Stimulated activated CD4-positive, alpha-beta T cell treated with anti-CD3 and anti-CD28 coated beads, Interleukin-15, amount 100 ng/mL, for 24 hours (primary cell): ENCODE measurements around the gene TOGARAM2.

ENCODE experiments used
- DNase-seq: peaks from one replicate; pipeline ENCODE4 v3.0.0-alpha.2; 2020

Gene TOGARAM2

GRCh38 chr2:29024882-29025430 lies 43.9 kb downstream of the TOGARAM2 start:
- no peak for DNase-seq

- DNase-seq = no peak
Observed at GRCh38 chr2:29025711-29026110, 44.6 kb downstream of the TOGARAM2 start.

GRCh38 chr2:29031046-29031445 lies 49.9 kb downstream of the TOGARAM2 start:
- no peak for DNase-seq

- no peak for DNase-seq
Observed at GRCh38 chr2:29032189-29032588, 51.1 kb downstream of the TOGARAM2 start.

DNA sequence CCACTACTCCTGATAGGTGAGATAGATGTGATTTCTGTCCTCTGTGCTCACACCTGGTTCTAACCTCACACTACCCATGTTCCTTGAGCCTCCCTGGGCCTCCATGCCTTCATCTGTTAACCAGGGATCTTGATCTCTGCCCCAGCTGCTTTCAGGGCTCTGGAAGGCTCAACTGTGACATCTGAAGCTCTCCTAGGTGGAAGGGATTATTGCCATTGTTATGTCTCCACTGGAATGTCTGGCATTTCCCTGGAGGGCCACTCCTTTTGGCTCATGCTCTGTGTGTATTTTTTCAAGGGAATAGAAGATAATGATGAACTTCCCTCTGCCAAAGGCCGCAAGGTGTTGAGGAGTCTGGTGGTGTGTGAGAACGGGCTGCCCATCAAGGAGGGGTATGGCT lies 52.1 kb downstream of the TOGARAM2 start:
- no peak for DNase-seq

DNA sequence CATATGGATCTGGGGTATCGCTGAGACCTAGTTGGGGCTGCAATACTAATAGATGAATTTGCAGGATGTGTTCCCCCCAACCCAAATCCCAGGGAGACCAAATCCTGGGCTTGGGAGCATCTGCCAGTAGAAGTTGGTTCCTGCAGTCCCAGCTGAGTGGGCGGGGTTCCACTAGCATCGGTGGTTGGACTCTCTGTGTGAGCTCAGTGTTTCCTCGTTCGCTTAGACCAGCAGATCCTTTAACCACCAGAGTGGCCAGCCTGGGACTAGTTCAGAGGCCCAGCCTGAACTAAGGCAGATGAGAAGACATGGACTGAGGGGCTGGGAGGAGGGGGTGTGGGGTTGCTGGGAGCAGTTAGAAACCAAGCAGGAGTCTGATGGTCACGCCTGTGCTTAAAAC lies 52.6 kb downstream of the TOGARAM2 start:
- no peak for DNase-seq

DNA sequence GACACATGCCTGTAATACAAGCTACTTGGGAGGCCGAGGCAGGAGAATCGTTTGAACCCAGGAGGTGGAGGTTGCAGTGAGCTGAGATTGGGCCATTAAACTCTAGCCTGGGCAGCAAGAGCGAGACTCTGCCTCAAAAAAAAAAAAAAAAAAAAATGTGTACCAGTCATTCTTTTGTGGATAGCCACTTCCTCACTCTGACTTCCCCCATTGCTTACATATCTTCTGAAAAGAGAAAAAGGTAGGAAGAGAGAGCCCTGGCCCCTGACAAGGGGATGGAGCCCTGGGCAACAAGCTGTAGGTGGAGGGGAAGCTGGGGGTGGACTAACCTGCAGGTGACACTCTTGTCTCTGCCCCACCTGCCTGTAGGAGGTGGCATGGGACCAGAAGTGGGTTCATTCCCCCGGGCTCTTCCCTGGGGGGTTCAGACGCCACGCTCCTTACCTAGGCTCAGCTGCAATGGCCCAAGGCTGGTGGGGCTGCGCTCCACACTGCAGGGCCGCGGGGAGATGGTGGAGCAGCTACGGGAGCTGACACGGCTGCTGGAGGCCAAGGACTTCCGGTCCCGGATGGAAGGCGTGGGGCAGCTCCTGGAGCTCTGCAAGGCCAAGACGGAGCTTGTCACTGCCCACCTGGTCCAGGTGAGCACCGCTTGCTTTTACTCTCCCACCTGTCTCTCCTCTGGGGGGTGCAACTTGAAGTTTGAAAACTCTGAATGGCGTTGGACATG lies 54.1 kb downstream of the TOGARAM2 start:
- no peak for DNase-seq

DNA sequence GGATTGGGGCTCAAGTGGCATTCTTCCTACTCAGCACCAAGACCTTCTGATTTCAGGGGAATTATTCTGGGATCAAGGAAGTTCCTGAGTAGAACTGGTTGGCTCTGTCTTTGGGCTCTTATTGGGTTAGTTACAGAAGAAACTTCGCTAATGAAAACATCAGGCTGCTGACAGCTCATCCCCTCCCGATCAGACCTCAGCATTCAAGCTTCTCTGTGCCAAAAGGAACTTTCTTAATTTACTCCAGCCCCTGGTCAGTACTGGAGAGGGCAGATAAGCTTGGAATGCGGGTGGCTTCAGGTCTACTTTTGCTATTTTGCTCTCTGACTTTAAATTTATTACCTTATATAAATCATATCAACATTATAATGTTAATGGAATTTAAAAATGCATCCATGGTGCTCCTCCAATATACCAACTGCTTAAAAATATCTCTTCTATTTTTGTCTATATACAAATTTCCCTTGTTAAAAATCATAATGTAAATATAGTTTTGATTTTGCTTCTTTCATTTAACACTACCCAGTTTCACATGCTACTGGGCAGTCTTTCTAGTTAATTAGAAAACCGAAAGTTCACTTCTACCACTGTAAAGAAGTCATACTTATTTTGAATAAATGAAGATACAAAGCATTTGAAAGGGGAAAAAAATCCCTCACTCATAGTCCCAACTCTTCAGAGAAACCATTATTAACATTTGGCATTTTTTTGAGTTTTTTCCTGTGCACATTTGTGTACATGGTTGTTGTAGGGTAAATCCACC lies 58.8 kb downstream of the TOGARAM2 start:
- DNase-seq = no peak

DNA sequence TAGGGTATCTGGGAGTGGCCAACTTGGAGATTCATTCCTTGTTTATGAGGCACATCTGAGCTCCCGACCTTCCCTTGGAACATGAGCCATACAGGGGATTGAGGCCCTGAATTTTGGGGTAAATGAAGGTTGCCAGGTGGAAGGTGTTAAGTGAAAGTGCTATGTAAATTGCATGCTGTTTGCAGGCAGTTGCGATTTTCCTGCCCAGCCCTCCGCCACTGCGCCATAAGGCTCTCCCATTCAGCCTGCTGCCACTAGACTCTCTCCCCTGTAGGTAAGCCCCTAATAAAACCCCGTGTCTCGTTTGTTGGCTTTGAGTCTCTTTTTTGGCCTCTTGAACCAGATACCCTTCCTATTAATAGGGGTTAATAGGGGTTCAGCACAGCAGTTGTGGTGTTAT lies 59.5 kb downstream of the TOGARAM2 start:
- no peak for DNase-seq

DNA sequence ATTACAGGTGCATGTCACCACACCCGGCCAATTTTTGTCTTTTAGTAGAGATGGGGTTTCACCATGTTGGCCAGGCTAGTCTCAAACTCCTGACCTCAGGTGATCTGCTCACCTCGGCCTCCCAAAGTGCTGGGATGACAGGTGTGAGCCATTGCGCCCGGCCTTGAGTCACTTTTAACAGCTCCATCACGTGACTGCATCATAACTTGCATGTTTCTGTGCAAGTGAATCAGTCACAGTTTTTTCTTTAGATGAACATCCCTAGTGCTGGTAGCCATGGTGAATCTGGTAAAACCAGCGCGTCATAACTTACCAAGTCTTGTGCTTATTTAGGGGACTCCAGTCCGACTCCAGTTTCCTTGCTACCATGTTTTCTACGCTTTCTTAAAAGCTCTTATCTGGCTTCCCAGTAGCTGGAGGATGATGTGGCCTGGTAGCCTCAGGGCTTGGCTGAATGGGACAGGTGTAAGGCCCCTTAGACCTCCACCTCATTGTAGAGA lies 60.1 kb downstream of the TOGARAM2 start:
- DNase-seq = no peak

DNA sequence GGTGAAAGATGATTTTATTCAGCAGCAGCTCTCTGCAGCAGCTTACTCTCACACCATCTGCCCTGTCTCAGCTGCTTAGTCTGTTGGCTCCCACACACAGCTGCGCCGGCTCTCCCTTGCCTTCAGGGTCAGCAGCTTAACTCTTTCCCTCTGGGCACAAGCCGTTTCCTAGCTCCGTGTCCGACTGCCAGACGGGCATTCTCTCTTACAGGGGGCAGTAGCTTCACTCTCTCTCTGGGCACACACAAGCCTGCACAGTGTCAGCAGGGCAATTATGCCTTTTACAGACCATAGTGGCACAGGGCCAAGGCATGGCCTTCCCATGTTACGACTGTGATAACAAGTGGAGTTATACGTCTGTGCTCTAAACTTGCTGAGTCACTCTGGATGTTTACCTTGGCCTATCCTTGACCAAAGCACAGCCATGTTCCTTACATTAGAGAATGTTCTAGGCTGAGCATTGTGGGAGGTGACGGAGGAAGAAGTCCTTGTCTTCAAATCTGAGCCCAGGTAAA lies 61.5 kb downstream of the TOGARAM2 start:
- DNase-seq = no peak

- DNase-seq = no peak
Observed at GRCh38 chr2:29044459-29044858, 63.4 kb downstream of the TOGARAM2 start.

- no peak for DNase-seq
Observed at GRCh38 chr2:29046321-29046720, 65.2 kb downstream of the TOGARAM2 start.

GRCh38 chr2:29047083-29047845 lies 66.2 kb downstream of the TOGARAM2 start:
- no peak for DNase-seq

DNA sequence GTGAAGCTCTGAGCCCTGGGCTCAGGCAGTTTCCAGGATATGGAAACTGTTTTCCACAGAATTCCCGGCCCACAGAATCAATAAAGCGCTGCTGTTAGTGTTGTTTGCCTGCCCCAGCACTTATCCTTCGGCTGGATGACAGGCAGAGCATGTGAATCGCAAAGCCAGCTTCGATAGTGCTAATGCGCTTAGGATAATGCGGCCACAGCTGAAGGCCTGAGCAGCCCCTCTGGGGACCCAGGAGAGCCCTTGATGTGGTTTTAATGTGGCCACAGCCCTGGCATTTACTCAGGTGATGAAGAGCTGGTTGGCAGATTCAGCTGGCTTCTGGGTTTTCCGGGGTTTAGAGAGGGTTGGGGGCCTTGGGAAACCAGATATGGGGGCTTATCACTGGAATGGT lies 69.5 kb downstream of the TOGARAM2 start:
- no peak for DNase-seq

- DNase-seq = no peak
Observed at GRCh38 chr2:29051730-29052129, 70.6 kb downstream of the TOGARAM2 start.

GRCh38 chr2:29052807-29053206 lies 71.7 kb downstream of the TOGARAM2 start:
- no peak for DNase-seq

GRCh38 chr2:29053223-29053622 lies 72.1 kb downstream of the TOGARAM2 start:
- no peak for DNase-seq

GRCh38 chr2:29053670-29054400 lies 72.7 kb downstream of the TOGARAM2 start:
- DNase-seq = no peak

DNA sequence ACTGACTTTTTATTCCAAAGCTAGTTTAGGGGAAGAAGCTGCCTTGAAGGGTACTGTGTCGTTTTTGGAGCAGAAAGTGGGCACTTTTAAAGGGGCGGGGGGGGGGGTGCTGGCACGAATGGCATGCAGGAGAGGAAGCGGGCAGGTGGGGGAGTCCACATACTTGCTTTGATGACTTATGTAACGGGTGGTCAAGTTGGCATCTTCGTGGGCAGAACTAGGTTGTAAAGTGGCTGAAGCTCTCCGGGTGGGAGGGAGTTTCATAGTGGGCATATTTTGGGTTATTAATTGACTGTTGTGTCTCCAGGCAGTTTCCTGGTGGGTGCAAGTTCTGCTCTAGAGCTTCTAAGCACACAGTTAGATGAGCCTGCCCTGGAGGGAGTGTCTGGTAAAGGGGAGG lies 73.3 kb downstream of the TOGARAM2 start:
- no peak for DNase-seq

DNA sequence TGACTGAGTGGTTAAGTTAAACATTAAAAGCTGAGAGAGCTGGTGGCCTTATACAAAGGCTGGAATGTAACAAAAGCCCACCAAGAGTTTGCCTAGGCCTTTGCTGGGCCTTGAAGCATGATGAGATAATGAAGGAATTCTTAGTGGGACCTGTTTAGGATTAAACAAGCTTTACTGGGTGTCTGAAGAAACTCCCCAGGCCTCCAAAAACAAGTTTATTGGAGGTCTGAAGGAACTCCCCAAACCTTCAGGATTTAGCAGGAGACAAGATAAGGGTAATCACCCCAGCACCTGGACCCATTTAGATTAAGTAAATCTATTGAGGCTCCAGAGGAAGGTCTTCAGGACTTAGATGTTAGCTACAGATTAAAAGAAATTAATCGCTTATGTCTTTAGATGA lies 74.5 kb downstream of the TOGARAM2 start:
- DNase-seq = no peak

DNA sequence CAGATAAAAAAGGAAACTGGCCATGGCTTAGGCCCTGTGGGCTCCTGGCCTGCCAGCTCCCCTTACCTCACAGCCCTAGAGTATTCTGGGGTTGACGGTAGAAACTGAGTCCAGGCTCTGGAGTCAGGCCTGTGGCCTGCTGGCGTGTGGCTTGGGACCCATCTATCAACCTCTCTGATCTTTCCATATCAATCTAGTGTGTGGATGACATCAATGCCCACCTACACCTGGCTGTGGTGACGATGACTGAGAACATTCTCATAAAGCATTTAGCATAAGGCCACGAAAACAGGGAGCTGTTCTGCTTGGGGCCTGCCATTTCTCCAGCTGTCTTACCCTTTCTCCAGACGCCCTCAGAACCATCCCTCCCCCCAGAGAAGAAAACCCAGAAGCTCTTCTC lies 75.4 kb downstream of the TOGARAM2 start:
- DNase-seq = no peak
